Measurements from ENCODE around the gene SRSF11.

DNA sequence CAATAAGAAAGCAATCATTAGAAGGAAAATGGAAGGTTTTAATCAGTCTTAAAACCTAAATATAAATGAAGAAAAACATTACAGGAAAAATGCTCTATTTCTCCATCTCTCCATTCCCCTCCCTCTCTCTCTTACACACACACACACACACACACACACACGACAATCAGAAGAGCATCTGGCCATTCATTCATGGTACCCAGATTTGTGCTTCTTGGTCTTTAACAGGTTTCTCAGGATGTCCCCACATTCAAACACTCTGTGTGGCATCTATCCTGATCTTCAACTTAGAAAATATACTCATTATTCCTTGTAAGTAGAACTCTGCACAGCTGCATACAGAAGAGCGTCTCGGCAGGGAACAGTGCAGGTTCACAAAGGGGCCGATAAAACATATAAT lies 16.6 kb upstream of the SRSF11 start:
- TF ChIP-seq CTCF (IDR thresholded peaks at IDR 0.05) (no peak), POLR2A (IDR thresholded peaks at IDR 0.05) (no peak)
